ENCODE data around the gene ZNF652. TPM values are rescaled to one million over a fixed set of nuclear protein-coding genes. Genes with fewer than 3 reads are reported as not detected.
A peak's percentile ranks its signal among the peaks of the same experiment; 100 is the strongest.

Gene ZNF652
- total and polyA plus RNA-seq, 2 of the 4 experiments (the other 2 are of a cell fraction), result 3.6 to 8.8 TPM

DNA sequence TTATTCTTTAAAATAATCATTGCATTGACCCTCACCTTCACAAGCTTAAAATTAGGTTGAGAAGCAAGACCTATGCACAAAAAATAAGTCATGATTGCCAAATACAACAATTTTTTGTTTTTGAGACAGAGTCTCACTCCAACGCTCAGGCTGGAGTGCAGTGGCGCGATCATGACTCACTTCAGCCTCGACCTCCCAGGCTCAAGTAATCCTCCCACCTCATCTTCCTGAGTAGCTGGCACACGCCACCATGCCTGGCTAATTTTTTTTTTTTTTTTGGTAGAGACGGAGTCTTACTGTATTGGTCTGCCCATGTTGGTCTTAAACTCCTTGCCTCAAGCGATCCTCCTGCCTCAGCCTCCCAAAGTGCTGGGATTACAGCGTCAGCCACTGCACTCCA is 24.2 kb downstream of the ZNF652 start:
- Histone ChIP-seq H2AFZ (replicated peaks; ENCODE audit: low read length, poor library complexity) (no peak overlapping the region), H4K5ac (ENCODE audit: low read depth, low read length) (no peak overlapping the region), H3K4me3 (ENCODE audit: insufficient read depth, low read depth, low read length) (no peak overlapping the region), H2AK9ac (replicated peaks; ENCODE audit: low read depth, low read length, poor library complexity) (peak overlapping the region; percentile 7), H2BK5ac (ENCODE audit: low read depth, low read length, poor library complexity, severe bottlenecking) (no peak overlapping the region), H2BK15ac (ENCODE audit: low read depth, low read length) (no peak overlapping the region), H3K23ac (ENCODE audit: low read depth, low read length) (0 out of 2 replicates have a peak overlapping the region, but pooled peaks have one; percentile 12), H4K91ac (ENCODE audit: insufficient read depth, low read depth, low read length) (no peak overlapping the region), H3K14ac (replicated peaks; ENCODE audit: low read depth, low read length) (peak overlapping the region; percentile 75; the same call in 1 of the 2 replicates), H4K20me1 (ENCODE audit: insufficient read depth, low read length) (peaks cover 60% of the 10 kb centered on the region), H2AK5ac (ENCODE audit: low read depth, low read length) (no peak overlapping the region), H2BK120ac (ENCODE audit: low read depth, low read length) (peak overlapping the region; percentile 66; the same call in 1 of the 2 replicates), H2BK20ac (ENCODE audit: low read depth, low read length) (no peak overlapping the region), H3K56ac (ENCODE audit: extremely low read depth, insufficient read depth, low read length) (no peak overlapping the region), H4K8ac (ENCODE audit: low read depth in 2 of 2, low read length in 2 of 2) (0 out of 4 replicates have a peak overlapping the region, but pooled peaks of 1 of the 2 experiments have one; percentile 11), H3K9me3 (ENCODE audit: control insufficient read depth, insufficient read depth, low read length) (no peaks in the 10 kb centered on the region), H3K4ac (ENCODE audit: low read depth, low read length) (peak overlapping the region; percentile 61; the same call in 1 of the 2 replicates), H3K4me1 (ENCODE audit: control insufficient read depth, insufficient read depth, low read length) (peaks cover 14% of the 10 kb centered on the region), H3K9me1 (ENCODE audit: insufficient read depth, low read length) (peaks cover 12% of the 10 kb centered on the region), H3K79me1 (ENCODE audit: low read depth in 1 of 2, low read length in 2 of 2) (peaks cover 31 to 83% of the 10 kb centered on the region in 2 experiments), H3K27me3 (ENCODE audit: control insufficient read depth, insufficient read depth, low read length) (no peaks in the 10 kb centered on the region), H3K4me2 (ENCODE audit: low read depth, low read length) (no peak overlapping the region), H3K18ac (ENCODE audit: low read depth, low read length) (no peak overlapping the region), H3K36me3 (ENCODE audit: control insufficient read depth, insufficient read depth, low read length) (no peaks in the 10 kb centered on the region), H3K27ac (ENCODE audit: insufficient read depth, low read length) (no peak overlapping the region), H3K9ac (ENCODE audit: low read depth, low read length) (no peak overlapping the region)
- ChIA-PET CTCF (no interaction called here), POLR2A (ENCODE audit: unreplicated experiment) (interaction anchor here (0.6 kb wide), 1 partner anchor 750 kb away, joined by 3 read pairs; no protein-coding TSS in a partner anchor)
- BruUV-seq (replicated peaks), result no TSS peak
- intact Hi-C loops (cut with micrococcal nuclease), result no loop called here
- ATAC-seq (ENCODE audit: low read depth) (no peak), DNase-seq (peak; percentile 70)
- no CpG with 5 or more reads among the region's 8 CpGs for WGBS, 2 experiments (ENCODE audit: extremely low coverage in 2 of 2, insufficient read length in 1 of 2)
- in situ Hi-C loops (cut with MboI; ENCODE audit: low sequenced_read_pairs), result no loop called here
- dilution Hi-C loops (cut with HindIII; ENCODE audit: low sequenced_read_pairs, unreplicated experiment), result no loop called here
- TF ChIP-seq CEBPB (IDR thresholded peaks at IDR 0.05; ENCODE audit: low read depth, low read length) (peak; percentile 34; the same call in 1 of the 2 replicates), CHD1 (IDR thresholded peaks at IDR 0.05; ENCODE audit: low read depth, low read length) (no peak), BHLHE40 (IDR thresholded peaks at IDR 0.05; ENCODE audit: low read depth, low read length) (peak; percentile 9; the same call in 1 of the 2 replicates), RAD21 (IDR thresholded peaks at IDR 0.05; ENCODE audit: low read length) (no peak), NFE2L2 (IDR thresholded peaks at IDR 0.05; ENCODE audit: low read depth, low read length) (no peak), FOS (IDR thresholded peaks at IDR 0.05; ENCODE audit: low read depth, low read length) (peak; percentile 67; the same call in 1 of the 2 replicates)

All from IMR-90 (cell line).